ENCODE data around the gene RAB9A.

Gene RAB9A

DNA sequence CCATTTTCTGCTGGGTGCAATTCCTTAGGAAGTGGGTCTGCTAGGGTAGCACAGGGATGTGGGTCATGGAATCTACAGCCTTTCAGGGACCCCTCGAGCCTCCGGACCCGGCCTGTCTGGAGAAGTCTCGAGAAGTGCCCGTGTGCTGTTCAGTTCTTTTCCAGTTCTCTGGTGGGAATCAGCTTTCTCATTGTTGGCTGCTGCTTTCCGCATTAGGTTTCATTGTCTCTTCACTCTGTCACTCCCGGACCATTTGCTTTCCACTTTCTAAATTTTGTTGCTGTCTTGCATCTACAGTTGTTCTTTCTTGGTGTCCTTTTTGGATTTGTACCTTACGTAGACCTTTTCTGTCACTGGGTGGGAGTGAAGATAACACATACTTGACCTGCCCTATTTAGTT, 6.1 kb downstream of the RAB9A start:
- ChIA-PET POLR2A (no interaction called here), CTCF (interaction anchor here (0.9 to 1.0 kb wide), 2 partner anchors 10 to 55 kb away, joined by 3 read pairs; no protein-coding TSS in a partner anchor)
- no peak overlapping the region for H3K4me3 ChIP-seq (ENCODE audit: low read depth, low read length)
- no peak for DNase-seq (ENCODE audit: low read depth, low spot score)
- TF ChIP-seq, protein P1, sequence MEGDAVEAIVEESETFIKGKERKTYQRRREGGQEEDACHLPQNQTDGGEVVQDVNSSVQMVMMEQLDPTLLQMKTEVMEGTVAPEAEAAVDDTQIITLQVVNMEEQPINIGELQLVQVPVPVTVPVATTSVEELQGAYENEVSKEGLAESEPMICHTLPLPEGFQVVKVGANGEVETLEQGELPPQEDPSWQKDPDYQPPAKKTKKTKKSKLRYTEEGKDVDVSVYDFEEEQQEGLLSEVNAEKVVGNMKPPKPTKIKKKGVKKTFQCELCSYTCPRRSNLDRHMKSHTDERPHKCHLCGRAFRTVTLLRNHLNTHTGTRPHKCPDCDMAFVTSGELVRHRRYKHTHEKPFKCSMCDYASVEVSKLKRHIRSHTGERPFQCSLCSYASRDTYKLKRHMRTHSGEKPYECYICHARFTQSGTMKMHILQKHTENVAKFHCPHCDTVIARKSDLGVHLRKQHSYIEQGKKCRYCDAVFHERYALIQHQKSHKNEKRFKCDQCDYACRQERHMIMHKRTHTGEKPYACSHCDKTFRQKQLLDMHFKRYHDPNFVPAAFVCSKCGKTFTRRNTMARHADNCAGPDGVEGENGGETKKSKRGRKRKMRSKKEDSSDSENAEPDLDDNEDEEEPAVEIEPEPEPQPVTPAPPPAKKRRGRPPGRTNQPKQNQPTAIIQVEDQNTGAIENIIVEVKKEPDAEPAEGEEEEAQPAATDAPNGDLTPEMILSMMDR (IDR thresholded peaks at IDR 0.05; ENCODE audit: insufficient read depth, low read length, missing control alignments) = no peak

- DNase-seq (ENCODE audit: low read depth, low spot score) = no peak
- CTCF ChIA-PET = no interaction called here
- TF ChIP-seq, protein P1 (IDR thresholded peaks at IDR 0.05; ENCODE audit: insufficient read depth, low read length, missing control alignments) = no peak
- H3K4me3 ChIP-seq (ENCODE audit: low read depth, low read length) = no peak overlapping the region
- POLR2A ChIA-PET = no interaction called here
Measured at GRCh38 chrX:13695601-13696115, 6.7 kb downstream of the RAB9A start.

DNA sequence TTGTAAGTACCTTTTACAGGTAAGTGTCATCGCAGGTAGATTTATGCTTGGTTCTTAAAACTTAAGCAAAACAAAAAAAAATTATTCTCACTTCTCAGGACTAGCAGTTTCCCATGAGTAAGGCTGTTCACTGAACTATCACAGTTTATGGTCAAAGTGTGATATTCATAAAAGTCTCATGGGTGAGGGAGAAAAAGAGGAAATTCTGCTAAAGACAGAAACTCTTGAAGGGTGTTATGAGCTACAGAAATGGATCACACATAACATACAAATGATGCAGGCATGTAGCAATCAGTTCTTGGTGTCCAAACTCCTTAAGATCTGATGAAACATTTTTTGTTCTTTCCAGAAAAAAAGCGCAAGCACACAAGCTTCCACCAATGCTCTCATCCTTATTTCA, 8.5 kb downstream of the RAB9A start:
- ChIA-PET CTCF (no interaction called here), POLR2A (no interaction called here)
- no peak for DNase-seq (ENCODE audit: low read depth, low spot score)
- TF ChIP-seq, protein P1 (IDR thresholded peaks at IDR 0.05; ENCODE audit: insufficient read depth, low read length, missing control alignments) = no peak
- no peak overlapping the region for H3K4me3 ChIP-seq (ENCODE audit: low read depth, low read length)

DNA sequence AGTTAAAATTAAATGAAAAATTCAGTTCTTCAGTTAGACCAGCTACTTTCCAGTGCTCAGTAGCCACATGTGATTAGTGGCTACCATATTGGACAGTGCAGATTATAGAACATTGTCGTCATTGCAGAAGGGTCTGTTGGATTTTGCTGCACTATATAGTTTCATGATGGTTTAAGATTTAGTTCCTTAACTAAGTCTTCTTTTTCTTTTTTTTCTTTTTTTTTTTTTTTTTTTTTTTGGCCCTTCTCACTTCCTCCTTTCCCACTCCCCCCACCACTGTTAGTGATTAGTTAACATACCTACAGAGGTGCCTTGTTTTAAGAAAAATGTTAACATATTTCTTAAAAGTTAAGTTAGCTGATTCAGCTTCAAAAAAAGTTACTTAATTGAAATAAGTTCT, 9.0 kb downstream of the RAB9A start:
- no peak overlapping the region for H3K4me3 ChIP-seq (ENCODE audit: low read depth, low read length)
- TF ChIP-seq, protein P1 (IDR thresholded peaks at IDR 0.05; ENCODE audit: insufficient read depth, low read length, missing control alignments) = no peak
- no peak for DNase-seq (ENCODE audit: low read depth, low spot score)
- ChIA-PET POLR2A (no interaction called here), CTCF (no interaction called here)

DNA sequence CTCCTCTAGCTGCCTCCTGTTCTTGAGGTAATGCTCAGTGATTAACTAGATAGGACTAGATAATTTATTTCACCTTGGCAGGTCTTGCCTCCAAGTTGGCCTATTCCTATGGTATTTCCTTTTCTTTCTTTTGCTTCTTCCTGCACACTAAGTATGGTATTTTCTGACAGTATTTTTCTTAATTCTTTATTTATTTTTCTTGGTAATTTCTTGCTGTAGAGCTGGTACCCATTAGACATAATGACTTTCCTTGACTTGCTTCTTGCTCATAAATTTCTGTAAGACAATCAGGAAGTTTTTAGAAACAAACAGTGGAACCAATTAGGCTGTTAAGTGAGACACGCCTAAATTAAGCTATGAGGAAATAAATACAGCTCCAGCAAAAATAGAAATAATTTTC, 9.5 kb downstream of the RAB9A start:
- no peak overlapping the region for H3K4me3 ChIP-seq (ENCODE audit: low read depth, low read length)
- ChIA-PET CTCF (interaction anchor here (1.7 kb wide), 1 partner anchor 48 kb away, joined by 3 read pairs; no protein-coding TSS in a partner anchor), POLR2A (no interaction called here)
- TF ChIP-seq, protein P1 (IDR thresholded peaks at IDR 0.05; ENCODE audit: insufficient read depth, low read length, missing control alignments) = no peak
- no peak for DNase-seq (ENCODE audit: low read depth, low spot score)

GRCh38 chrX:13699183-13699826, 10.4 kb downstream of the RAB9A start:
- no peak for DNase-seq (ENCODE audit: low read depth, low spot score)
- no peak overlapping the region for H3K4me3 ChIP-seq (ENCODE audit: low read depth, low read length)
- CTCF ChIA-PET = interaction anchor here (0.6 to 1.7 kb wide), 2 partner anchors 10 to 47 kb away, joined by 3 read pairs; no protein-coding TSS in a partner anchor
- TF ChIP-seq, protein P1 (IDR thresholded peaks at IDR 0.05; ENCODE audit: insufficient read depth, low read length, missing control alignments) = no peak
- POLR2A ChIA-PET = no interaction called here

Measured in AG04449 (cell line).